ENCODE data around the gene FOXN3.

Gene FOXN3

GRCh38 chr14:89360277-89360676, 56.8 kb downstream of the FOXN3 start:
- DNase-seq (ENCODE audit: insufficient read length, low spot score) (no peak), FAIRE-seq (no peak)
- no peak for TF ChIP-seq CTCF (IDR thresholded peaks at IDR 0.05; ENCODE audit: insufficient read depth, missing control alignments)

GRCh38 chr14:89359477-89360222, 57.4 kb downstream of the FOXN3 start:
- FAIRE-seq (no peak), DNase-seq (ENCODE audit: insufficient read length, low spot score) (no peak)
- no peak for TF ChIP-seq CTCF (IDR thresholded peaks at IDR 0.05; ENCODE audit: insufficient read depth, missing control alignments)

GRCh38 chr14:89357655-89358297, 59.3 kb downstream of the FOXN3 start:
- no peak for DNase-seq (ENCODE audit: insufficient read length, low spot score)
- no peak for FAIRE-seq
- TF ChIP-seq CTCF (IDR thresholded peaks at IDR 0.05; ENCODE audit: insufficient read depth, missing control alignments): no peak

- TF ChIP-seq CTCF (IDR thresholded peaks at IDR 0.05; ENCODE audit: insufficient read depth, missing control alignments): no peak
- FAIRE-seq: no peak
- no peak for DNase-seq (ENCODE audit: insufficient read length, low spot score)
Measured at GRCh38 chr14:89356927-89357326, 60.1 kb downstream of the FOXN3 start.

GRCh38 chr14:89356496-89356895, 60.5 kb downstream of the FOXN3 start:
- FAIRE-seq (no peak), DNase-seq (ENCODE audit: insufficient read length, low spot score) (no peak)
- no peak for TF ChIP-seq CTCF (IDR thresholded peaks at IDR 0.05; ENCODE audit: insufficient read depth, missing control alignments)

- DNase-seq (ENCODE audit: insufficient read length, low spot score) (no peak), FAIRE-seq (no peak)
- no peak for TF ChIP-seq CTCF (IDR thresholded peaks at IDR 0.05; ENCODE audit: insufficient read depth, missing control alignments)
Measured at GRCh38 chr14:89353766-89354113, 63.3 kb downstream of the FOXN3 start.

Data from D721Med (cell line).